Fibroblast of pulmonary artery (primary cell): ENCODE data around the gene VTI1A.

Experiments used
- DNase-seq: peaks from one replicate; pipeline ENCODE4 v3.0.0-alpha.2; 2010; ENCODE audit warnings: low read depth
- H3K4me3 ChIP-seq: replicated peaks from 2 replicates; pipeline ENCODE4 v1.5.1; 2011; ENCODE audit warnings: low read depth, mild to moderate bottlenecking, control low read depth, low read length, moderate library complexity
- TF ChIP-seq, protein P1 (sequence below): IDR thresholded peaks from 2 replicates; pipeline ENCODE4 v1.5.1; 2011; ENCODE audit warnings: mild to moderate bottlenecking, control low read depth, low read length, inconsistent platforms; ENCODE audit errors: missing control alignments

VTI1A gene

DNA sequence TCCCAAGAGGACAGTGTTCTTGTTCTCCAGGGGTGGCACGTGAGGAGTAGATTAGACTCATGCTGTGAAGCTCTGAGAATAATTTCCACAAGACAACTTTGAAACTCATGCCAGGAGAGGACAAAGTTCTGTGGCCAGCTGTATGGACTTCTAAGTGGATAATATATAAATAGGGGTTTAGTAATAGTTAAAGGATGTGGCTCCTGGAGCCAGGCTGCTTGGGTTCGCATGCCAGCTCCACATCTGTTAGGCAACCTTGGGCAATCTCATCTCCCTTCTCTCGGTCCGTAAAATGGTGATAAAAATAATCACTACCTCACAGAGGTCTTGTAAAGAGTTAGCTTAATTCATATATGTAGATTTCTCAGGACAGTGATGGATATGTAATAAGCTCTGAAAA, 37.3 kb upstream of the VTI1A start:
- no peak overlapping the region for H3K4me3 ChIP-seq
- DNase-seq = no peak
- TF ChIP-seq, protein P1, sequence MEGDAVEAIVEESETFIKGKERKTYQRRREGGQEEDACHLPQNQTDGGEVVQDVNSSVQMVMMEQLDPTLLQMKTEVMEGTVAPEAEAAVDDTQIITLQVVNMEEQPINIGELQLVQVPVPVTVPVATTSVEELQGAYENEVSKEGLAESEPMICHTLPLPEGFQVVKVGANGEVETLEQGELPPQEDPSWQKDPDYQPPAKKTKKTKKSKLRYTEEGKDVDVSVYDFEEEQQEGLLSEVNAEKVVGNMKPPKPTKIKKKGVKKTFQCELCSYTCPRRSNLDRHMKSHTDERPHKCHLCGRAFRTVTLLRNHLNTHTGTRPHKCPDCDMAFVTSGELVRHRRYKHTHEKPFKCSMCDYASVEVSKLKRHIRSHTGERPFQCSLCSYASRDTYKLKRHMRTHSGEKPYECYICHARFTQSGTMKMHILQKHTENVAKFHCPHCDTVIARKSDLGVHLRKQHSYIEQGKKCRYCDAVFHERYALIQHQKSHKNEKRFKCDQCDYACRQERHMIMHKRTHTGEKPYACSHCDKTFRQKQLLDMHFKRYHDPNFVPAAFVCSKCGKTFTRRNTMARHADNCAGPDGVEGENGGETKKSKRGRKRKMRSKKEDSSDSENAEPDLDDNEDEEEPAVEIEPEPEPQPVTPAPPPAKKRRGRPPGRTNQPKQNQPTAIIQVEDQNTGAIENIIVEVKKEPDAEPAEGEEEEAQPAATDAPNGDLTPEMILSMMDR = no peak

DNA sequence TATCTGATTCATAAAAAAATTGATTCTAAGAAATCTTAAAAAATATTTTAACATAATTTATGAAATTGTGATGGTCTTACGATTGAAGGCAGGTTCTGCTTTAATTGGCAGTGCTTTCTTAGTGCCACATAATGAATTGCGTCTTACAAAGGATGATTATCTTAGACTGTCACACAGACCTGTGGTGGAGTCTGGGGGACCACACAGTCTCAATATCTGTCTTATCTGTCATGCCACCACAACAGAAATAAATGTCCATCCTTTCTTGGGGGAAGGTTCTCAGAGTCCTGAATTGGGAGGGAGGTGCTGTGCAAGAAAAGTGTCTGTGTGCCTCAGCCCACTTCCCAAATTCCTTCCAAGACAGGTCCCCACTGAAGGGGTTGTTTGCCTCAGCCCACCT, 34.3 kb upstream of the VTI1A start:
- TF ChIP-seq, protein P1 = no peak
- H3K4me3 ChIP-seq = no peak overlapping the region

DNA sequence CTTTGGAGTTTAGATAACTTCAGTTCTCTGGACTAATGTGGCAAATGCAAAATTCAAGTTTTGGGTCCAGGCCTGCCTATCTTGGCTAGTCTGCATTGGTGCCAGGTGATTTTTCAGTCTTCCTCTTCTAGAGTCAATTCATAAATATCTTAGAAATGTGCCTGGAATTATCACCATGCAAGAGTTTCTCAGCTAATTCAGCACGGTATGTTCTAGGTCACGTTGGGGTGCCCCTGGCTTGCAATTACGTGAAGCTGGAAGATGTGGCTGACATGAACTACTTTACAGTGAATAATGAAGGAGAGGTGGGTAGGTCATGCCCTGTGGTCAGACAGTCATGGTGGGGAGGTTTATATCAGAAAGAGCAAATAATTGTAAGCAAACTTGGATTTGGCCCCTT, 25.3 kb upstream of the VTI1A start:
- DNase-seq = no peak
- TF ChIP-seq, protein P1 = no peak
- H3K4me3 ChIP-seq = no peak overlapping the region

More for the DNA sequence above, 34.3 kb upstream of the VTI1A start:
- DNase-seq = no peak

DNA sequence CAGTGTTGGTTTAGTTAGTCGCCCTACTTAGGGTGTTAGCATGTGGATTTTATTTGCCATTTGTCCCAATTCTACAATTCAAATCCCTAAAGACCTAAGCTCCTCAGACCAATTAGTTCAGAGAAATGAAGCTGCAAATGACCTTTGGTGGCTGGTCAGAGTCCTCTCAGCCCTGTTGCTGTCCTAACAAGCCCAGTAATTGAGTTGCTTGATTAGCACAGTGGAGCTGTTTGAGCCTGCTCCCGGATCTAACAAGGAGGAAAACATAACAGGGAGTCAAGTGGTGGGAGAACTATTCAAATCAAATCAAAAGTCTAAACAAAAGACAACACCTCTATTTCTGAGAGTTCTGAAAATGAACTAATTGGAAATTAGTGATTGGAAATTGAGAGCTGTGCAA, 22.4 kb upstream of the VTI1A start:
- H3K4me3 ChIP-seq = no peak overlapping the region
- TF ChIP-seq, protein P1 = no peak
- DNase-seq = no peak

DNA sequence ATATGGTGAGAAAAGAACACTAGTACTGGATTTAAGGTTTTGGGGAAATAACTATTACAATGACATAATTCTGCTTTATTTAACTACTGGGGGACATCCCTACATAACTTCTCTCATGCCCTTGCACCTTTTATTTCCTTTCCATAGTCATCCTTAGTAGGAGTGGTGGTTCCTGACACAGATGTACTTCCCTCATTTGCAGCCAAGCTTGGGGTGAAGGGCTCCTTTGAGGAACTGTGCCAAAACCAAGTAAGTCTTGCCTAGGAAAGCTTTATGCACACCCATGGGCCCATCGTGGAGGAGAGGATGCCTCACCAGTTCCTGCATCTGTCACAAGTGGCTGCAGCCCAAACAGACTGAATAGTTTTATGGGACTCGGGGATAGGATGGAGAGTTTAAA, 20.9 kb upstream of the VTI1A start:
- DNase-seq = no peak
- no peak overlapping the region for H3K4me3 ChIP-seq
- TF ChIP-seq, protein P1 = no peak

DNA sequence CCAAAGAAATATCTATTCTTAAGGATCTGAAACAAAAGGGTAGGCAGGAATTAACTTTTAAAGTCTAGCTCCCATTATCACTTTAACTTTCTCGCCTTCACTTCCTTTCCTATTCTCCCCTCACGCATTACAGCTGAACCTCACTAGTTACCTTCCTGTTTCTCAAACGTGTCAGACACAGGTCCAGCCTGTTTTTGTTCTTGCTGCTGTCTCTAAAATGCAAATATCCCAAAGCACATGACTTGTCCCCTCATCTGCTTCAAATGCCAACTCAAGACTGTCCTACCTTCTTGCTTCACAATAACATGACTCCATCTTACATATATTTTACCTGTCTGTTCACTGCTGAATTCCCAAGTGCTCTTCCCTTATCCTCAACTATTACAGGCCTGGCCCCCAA, 17.9 kb upstream of the VTI1A start:
- TF ChIP-seq, protein P1 = no peak
- no peak overlapping the region for H3K4me3 ChIP-seq

DNA sequence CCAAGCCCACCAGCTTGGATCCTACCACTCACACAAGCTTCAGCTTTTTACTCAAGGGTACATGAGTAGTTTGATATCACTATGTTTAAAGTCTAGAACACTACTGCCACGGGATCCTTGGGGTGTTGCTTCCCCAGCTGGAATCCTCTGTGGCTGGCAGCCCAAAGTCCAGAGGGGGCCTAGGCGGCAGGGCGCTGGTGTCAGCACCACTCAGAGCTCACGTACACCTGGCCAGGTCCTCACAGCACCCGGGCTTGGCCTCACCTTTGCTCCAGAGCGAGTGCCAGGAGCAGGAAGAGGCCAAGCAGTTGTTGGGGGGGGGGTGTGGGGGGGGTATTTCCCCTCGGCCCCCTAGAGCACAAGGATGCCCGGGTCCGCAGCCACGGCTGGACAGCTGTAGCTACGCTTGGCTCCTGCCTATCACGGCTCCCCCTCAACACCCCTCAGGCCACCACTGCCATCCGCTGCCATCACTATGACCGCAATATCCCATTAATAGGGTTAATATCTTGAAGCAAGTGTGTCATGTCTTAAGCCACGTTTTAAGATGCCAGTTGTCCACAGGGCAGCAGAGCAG, 17.3 kb upstream of the VTI1A start:
- H3K4me3 ChIP-seq = no peak overlapping the region
- TF ChIP-seq, protein P1 = no peak
- DNase-seq = no peak

More for the DNA sequence above, 17.9 kb upstream of the VTI1A start:
- no peak for DNase-seq
